ENCODE results near the gene ACOT2. TPM values are rescaled to one million over a fixed set of nuclear protein-coding genes. Genes with fewer than 3 reads are reported as not detected.

The ACOT2 gene
- total and polyA plus RNA-seq, 10 of the 15 experiments (the other 5 are each of a cell fraction or from before 2014, with no cell fraction given), result 9.6 to 41.9 (median 22.8) TPM

DNA sequence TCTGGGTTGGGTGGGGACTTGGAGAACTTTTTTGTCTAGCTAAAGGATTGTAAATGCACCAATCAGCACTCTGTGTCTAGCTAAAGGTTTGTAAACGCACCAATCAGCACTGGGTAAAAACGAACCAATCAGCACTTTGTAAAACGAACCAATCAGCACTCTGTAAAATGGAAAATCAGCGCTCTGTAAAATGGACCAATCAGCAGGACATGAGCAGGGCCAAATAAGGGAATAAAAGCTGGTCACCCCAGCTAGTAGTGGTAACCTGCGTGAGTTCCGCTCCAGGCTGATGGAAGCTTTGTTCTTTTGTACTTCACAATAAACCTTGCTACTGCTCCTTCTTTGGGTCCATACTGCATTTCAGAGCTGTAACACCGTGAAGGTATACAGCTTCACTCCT, 1.7 kb upstream of the ACOT2 start:
- H3K79me2 ChIP-seq (ENCODE audit: control insufficient read depth, insufficient read depth, low read length), result 0 out of 2 replicates have a peak, but pooled peaks cover 2% of the 10 kb centered on the region
- intact Hi-C loops (cut with micrococcal nuclease; ENCODE audit: unreplicated experiment) (loop anchor here (5.0 kb wide), 1 partner anchor 40 kb away; no protein-coding TSS in a partner anchor), in situ Hi-C loops (cut with MboI) (no loop called here)
- peak; percentile 71 for TF ChIP-seq NFYB (IDR thresholded peaks at IDR 0.05; ENCODE audit: insufficient read depth, low read depth, low read length)
- no peak for TF ChIP-seq HDAC2 (IDR thresholded peaks at IDR 0.05)
- no peaks in the 10 kb centered on the region; the same call in 2 of the 3 replicates for H3K9me3 ChIP-seq (replicated peaks; ENCODE audit: control insufficient read depth, insufficient read depth, low read length)
- no peak for DNase-seq (ENCODE audit: low read depth, low spot score)
- 96% methylated on average over 7 of the region's 7 CpGs for WGBS (ENCODE audit: insufficient coverage, insufficient replicate concordance, low lambda C conversion rate, missing lambda C conversion rate)
- ChIA-PET POLR2A (interaction anchor here (0.5 to 1.3 kb wide), 3 partner anchors 12 to 166 kb away, joined by 3 to 7 read pairs (median 3); no protein-coding TSS in a partner anchor), SMC1A (ENCODE audit: uncharacterized antibody, unreplicated experiment) (interaction anchor here (0.5 to 3.2 kb wide), 4 partner anchors 41 to 506 kb away, joined by 3 to 20 read pairs (median 4); no protein-coding TSS in a partner anchor), CTCF (interaction anchor here (2.0 to 6.6 kb wide), 2 partner anchors 58 to 95 kb away, joined by 5 to 114 read pairs; no protein-coding TSS in a partner anchor), RAD21 (ENCODE audit: unreplicated experiment) (interaction anchor here (1.7 to 6.5 kb wide), 2 partner anchors 55 to 59 kb away, joined by 5 to 78 read pairs; no protein-coding TSS in a partner anchor)
- H3K27ac ChIP-seq (ENCODE audit: control insufficient read depth, insufficient read depth), result no peak overlapping the region
- no peaks in the 10 kb centered on the region for H3K27me3 ChIP-seq (replicated peaks in 1 of 2; ENCODE audit: control insufficient read depth in 2 of 2, insufficient read depth in 2 of 2, low read length in 1 of 2)
- no peak for FAIRE-seq
- no peaks in the 10 kb centered on the region for H4K20me1 ChIP-seq (ENCODE audit: control insufficient read depth, insufficient read depth)
- no peak overlapping the region for H3K9ac ChIP-seq (ENCODE audit: control insufficient read depth, insufficient read depth, low read length)
- no TSS peak for BruUV-seq (replicated peaks)
- H3K36me3 ChIP-seq (ENCODE audit: control insufficient read depth in 2 of 2, insufficient read depth in 2 of 2, low read length in 1 of 2), result no peaks in the 10 kb centered on the region
- H2AFZ ChIP-seq (ENCODE audit: control insufficient read depth, low read depth, low read length), result no peak overlapping the region
- ATAC-seq, result no peak
- no peak overlapping the region for H3K4me3 ChIP-seq
- H3K4me2 ChIP-seq (ENCODE audit: control insufficient read depth, insufficient read depth), result no peak overlapping the region
- peaks cover 7% of the 10 kb centered on the region for H3K4me1 ChIP-seq (ENCODE audit: control insufficient read depth, insufficient read depth, low read length)

DNA sequence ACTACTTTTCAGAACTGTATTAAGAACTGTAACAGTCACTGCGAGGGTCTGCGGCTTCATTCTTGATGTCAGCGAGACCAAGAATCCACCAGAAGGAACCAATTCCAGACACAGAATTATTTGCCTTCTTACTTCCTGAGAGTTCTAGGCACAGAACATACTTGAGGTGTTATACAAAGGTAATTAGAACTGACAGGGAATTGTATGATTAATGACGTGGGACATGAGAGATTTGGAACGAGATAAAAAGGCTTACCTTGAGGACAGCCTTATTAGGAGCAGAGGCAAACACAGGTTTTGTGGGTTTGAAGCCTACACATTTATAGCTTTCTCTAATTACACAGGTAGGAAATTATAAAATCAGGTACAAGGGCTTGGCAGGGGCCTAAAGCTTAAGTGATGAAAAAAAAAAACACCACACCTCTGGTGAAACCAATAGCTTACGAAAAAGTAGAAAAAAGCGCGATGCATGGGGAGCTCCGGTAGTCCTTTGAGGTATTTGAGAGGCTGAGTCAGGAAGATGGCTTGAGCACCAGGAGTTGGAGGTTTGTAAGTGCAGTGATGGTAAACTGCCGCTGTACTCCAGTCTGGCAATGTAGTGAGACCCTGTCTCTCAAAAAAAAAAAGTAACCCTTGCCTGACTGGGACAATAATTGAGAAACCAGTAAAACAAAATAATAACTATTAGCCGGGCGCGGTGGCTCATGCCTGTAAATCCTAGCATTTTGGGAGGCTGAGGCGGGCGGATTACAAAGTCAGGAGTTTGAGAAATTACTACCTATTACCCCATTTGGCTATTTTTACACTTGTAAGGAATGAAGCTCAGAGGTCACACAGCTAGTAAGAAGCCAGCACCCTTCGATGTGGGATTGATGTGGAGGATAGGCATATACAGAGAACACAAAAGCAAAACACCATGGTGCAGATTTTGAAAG, 795 bp upstream of the ACOT2 start:
- FAIRE-seq (no peak), DNase-seq (ENCODE audit: low read depth, low spot score) (no peak), ATAC-seq (no peak)
- SMC1A ChIA-PET (ENCODE audit: uncharacterized antibody, unreplicated experiment), result interaction anchor here (0.5 to 3.2 kb wide), 13 partner anchors 11 to 386 kb away, joined by 3 to 20 read pairs (median 4); no protein-coding TSS in a partner anchor
- Histone ChIP-seq H3K36me3 (ENCODE audit: control insufficient read depth in 2 of 2, insufficient read depth in 2 of 2, low read length in 1 of 2) (no peaks in the 10 kb centered on the region), H2AFZ (ENCODE audit: control insufficient read depth, low read depth, low read length) (peak overlapping the region; percentile 89; the same call in 1 of the 2 replicates), H3K79me2 (ENCODE audit: control insufficient read depth, insufficient read depth, low read length) (0 out of 2 replicates have a peak, but pooled peaks cover 2% of the 10 kb centered on the region), H3K27me3 (replicated peaks in 1 of 2; ENCODE audit: control insufficient read depth in 2 of 2, insufficient read depth in 2 of 2, low read length in 1 of 2) (no peaks in the 10 kb centered on the region), H3K4me2 (ENCODE audit: control insufficient read depth, insufficient read depth) (peak overlapping the region; percentile 9), H3K27ac (ENCODE audit: control insufficient read depth, insufficient read depth) (peak overlapping the region; percentile 68), H3K9me3 (replicated peaks; ENCODE audit: control insufficient read depth, insufficient read depth, low read length) (no peaks in the 10 kb centered on the region; the same call in 2 of the 3 replicates), H3K4me3 (peak overlapping the region; percentile 60), H4K20me1 (ENCODE audit: control insufficient read depth, insufficient read depth) (no peaks in the 10 kb centered on the region), H3K9ac (ENCODE audit: control insufficient read depth, insufficient read depth, low read length) (peak overlapping the region; percentile 84), H3K4me1 (ENCODE audit: control insufficient read depth, insufficient read depth, low read length) (peaks cover 7% of the 10 kb centered on the region)
- BruUV-seq (replicated peaks), result no TSS peak
- 94% methylated on average over 16 of the region's 16 CpGs for whole genome bisulfite sequencing (ENCODE audit: insufficient coverage, insufficient replicate concordance, low lambda C conversion rate, missing lambda C conversion rate)
- RAD21 ChIA-PET (ENCODE audit: unreplicated experiment), result interaction anchor here (0.7 to 6.5 kb wide), 10 partner anchors 50 to 276 kb away, joined by 3 to 78 read pairs (median 4); no protein-coding TSS in a partner anchor
- in situ Hi-C loops (cut with MboI), result no loop called here
- CTCF ChIA-PET, result interaction anchor here (0.8 to 6.6 kb wide), 11 partner anchors 13 to 272 kb away, joined by 3 to 114 read pairs (median 6); partner anchors contain the start of gene ACOT6
- POLR2A ChIA-PET, result interaction anchor here (0.6 to 1.6 kb wide), 10 partner anchors 57 to 554 kb away, joined by 3 to 7 read pairs (median 4); no protein-coding TSS in a partner anchor
- intact Hi-C loops (cut with micrococcal nuclease; ENCODE audit: unreplicated experiment), result loop anchor here (5.0 kb wide), 1 partner anchor 41 kb away; no protein-coding TSS in a partner anchor
- TF ChIP-seq, protein P1, sequence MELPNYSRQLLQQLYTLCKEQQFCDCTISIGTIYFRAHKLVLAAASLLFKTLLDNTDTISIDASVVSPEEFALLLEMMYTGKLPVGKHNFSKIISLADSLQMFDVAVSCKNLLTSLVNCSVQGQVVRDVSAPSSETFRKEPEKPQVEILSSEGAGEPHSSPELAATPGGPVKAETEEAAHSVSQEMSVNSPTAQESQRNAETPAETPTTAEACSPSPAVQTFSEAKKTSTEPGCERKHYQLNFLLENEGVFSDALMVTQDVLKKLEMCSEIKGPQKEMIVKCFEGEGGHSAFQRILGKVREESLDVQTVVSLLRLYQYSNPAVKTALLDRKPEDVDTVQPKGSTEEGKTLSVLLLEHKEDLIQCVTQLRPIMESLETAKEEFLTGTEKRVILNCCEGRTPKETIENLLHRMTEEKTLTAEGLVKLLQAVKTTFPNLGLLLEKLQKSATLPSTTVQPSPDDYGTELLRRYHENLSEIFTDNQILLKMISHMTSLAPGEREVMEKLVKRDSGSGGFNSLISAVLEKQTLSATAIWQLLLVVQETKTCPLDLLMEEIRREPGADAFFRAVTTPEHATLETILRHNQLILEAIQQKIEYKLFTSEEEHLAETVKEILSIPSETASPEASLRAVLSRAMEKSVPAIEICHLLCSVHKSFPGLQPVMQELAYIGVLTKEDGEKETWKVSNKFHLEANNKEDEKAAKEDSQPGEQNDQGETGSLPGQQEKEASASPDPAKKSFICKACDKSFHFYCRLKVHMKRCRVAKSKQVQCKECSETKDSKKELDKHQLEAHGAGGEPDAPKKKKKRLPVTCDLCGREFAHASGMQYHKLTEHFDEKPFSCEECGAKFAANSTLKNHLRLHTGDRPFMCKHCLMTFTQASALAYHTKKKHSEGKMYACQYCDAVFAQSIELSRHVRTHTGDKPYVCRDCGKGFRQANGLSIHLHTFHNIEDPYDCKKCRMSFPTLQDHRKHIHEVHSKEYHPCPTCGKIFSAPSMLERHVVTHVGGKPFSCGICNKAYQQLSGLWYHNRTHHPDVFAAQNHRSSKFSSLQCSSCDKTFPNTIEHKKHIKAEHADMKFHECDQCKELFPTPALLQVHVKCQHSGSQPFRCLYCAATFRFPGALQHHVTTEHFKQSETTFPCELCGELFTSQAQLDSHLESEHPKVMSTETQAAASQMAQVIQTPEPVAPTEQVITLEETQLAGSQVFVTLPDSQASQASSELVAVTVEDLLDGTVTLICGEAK (IDR thresholded peaks at IDR 0.05; ENCODE audit: borderline replicate concordance), result no peak
- no peak for TF ChIP-seq MEF2A (IDR thresholded peaks at IDR 0.05; ENCODE audit: insufficient read depth, low read depth, low read length)

All from GM12878 (cell line).